ENCODE data around the gene SMC5.
A peak's percentile ranks its signal among the peaks of the same experiment; 100 is the strongest.

The SMC5 gene

DNA sequence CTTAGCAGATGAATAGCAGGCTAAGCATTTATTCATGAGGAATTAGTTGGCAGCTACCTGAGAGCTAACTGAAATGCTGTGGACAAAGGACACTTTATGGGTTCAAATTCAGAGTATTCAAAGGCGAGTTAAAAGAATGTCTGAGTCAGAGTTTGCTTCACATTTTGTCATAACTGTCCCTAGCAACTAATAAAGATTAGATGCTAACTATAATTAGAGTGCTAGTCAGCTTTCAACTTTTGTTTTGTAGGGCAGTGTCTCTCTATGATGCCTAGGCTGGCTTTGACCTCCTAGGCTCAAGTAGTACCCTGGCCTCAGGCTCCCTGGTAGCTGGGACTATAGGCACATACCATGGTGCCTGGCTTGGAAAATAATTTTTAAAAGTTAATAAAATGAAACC is 4.6 kb downstream of the SMC5 start:
- no peak overlapping the region for H3K4me3 ChIP-seq (ENCODE audit: low read length)
- H3K4me1 ChIP-seq (ENCODE audit: control insufficient read depth, insufficient read depth, low read length): peaks cover 29% of the 10 kb centered on the region
- no peaks in the 10 kb centered on the region for H3K27me3 ChIP-seq (replicated peaks; ENCODE audit: control insufficient read depth, insufficient read depth, low read length)
- H3K9ac ChIP-seq (ENCODE audit: low read length): no peak overlapping the region
- H3K9me3 ChIP-seq (ENCODE audit: control insufficient read depth, low read length): no peaks in the 10 kb centered on the region
- peak; percentile 15 for DNase-seq (ENCODE audit: low read depth)
- peaks cover 46% of the 10 kb centered on the region for H3K36me3 ChIP-seq (ENCODE audit: control insufficient read depth, insufficient read depth, low read length, severe bottlenecking)

DNA sequence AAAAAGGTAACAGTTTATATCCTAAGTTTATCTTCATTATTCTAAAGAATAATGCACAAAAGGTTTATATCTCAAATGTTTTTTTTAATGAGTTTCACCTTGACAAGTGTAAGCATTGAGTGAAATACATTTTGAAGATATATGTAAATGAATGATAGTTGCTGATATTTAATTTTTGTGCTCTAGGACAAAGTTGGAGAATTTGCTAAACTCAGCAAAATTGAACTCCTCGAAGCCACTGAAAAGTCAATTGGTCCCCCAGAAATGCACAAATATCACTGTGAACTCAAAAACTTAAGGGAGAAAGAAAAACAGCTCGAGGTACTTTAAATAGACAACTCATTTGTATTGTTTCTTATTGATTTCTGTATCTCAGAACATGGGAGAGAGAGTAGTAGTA is 19.5 kb downstream of the SMC5 start:
- no peaks in the 10 kb centered on the region for H3K27me3 ChIP-seq (replicated peaks; ENCODE audit: control insufficient read depth, insufficient read depth, low read length)
- H3K4me3 ChIP-seq (ENCODE audit: low read length): no peak overlapping the region
- no peaks in the 10 kb centered on the region for H3K9me3 ChIP-seq (ENCODE audit: control insufficient read depth, low read length)
- H3K4me1 ChIP-seq (ENCODE audit: control insufficient read depth, insufficient read depth, low read length): no peaks in the 10 kb centered on the region
- peaks cover 48% of the 10 kb centered on the region for H3K36me3 ChIP-seq (ENCODE audit: control insufficient read depth, insufficient read depth, low read length, severe bottlenecking)
- H3K9ac ChIP-seq (ENCODE audit: low read length): no peak overlapping the region
- no peak for DNase-seq (ENCODE audit: low read depth)

DNA sequence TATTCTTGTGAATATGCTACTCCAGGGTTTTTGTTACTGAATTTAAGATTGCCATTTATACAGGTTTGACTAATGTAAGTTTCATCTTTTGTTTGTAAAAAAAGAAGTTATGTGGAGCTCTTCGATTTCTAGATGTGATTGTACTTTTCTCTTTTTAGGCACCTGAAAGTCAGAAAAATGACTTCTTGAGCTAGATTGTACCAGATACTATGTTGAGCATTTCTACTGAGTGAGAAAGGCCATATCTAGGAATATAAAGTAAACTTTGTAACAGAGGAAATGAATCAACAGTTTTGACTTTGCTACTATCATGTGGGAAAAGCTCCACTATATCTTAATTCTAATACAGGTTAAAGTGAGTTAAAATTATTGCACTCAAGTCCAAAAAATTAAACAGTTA is 25.1 kb downstream of the SMC5 start:
- Histone ChIP-seq H3K9ac (ENCODE audit: low read length) (no peak overlapping the region), H3K9me3 (ENCODE audit: control insufficient read depth, low read length) (no peaks in the 10 kb centered on the region), H3K4me1 (ENCODE audit: control insufficient read depth, insufficient read depth, low read length) (peaks cover 17% of the 10 kb centered on the region), H3K36me3 (ENCODE audit: control insufficient read depth, insufficient read depth, low read length, severe bottlenecking) (peaks cover 68% of the 10 kb centered on the region), H3K4me3 (ENCODE audit: low read length) (no peak overlapping the region), H3K27me3 (replicated peaks; ENCODE audit: control insufficient read depth, insufficient read depth, low read length) (no peaks in the 10 kb centered on the region)
- no peak for DNase-seq (ENCODE audit: low read depth)

DNA sequence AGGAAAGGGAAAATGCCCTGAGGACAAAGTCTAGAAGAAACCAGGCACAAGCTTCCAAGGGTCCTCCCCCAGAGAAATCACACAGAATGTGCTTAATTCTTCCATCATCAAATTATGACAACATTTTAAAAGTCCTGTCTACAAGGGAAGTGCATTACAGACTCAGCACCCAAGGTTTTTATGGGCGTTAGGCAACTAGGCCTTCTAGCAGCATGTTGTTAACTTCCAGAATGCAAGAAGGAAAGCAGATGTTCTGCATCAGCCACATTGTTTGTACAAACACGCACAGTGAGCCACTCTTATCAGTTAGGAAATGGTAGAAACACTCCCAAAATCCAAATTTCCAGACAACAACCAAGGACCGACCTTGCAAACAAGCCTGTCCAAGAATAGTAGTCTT is 26.5 kb downstream of the SMC5 start:
- Histone ChIP-seq H3K9me3 (ENCODE audit: control insufficient read depth, low read length) (no peaks in the 10 kb centered on the region), H3K4me3 (ENCODE audit: low read length) (no peak overlapping the region), H3K27me3 (replicated peaks; ENCODE audit: control insufficient read depth, insufficient read depth, low read length) (no peaks in the 10 kb centered on the region), H3K36me3 (ENCODE audit: control insufficient read depth, insufficient read depth, low read length, severe bottlenecking) (peaks cover 57% of the 10 kb centered on the region), H3K9ac (ENCODE audit: low read length) (no peak overlapping the region), H3K4me1 (ENCODE audit: control insufficient read depth, insufficient read depth, low read length) (peaks cover 17% of the 10 kb centered on the region)
- peak; percentile 72 for DNase-seq (ENCODE audit: low read depth)

DNA sequence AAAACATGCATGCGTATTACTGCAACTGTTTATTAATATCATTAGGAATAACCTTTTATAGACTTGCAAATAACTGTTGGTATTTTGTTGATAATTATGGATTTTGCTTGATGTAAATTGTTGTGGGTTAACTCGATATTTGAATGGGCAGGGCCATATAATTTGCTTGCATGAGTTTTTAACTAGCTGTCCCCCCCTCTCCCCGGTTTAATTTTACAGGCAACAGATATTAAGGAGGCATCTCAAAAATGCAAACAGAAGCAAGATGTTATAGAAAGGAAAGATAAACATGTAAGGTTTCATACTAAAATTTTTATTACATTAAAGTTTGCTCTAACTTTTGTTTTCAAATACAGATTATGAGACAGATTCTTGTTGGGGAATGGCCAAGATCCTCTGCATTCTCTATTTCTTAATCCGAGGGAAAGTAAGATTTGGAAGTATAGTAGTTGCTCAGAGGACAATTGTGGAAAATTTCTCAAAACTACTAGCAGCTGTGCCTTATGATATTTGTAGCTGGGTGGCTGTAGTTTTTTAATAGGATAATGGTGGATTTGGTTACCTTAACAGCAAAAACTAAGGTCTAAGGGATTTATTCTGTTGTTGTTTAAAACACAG is 27.3 kb downstream of the SMC5 start:
- no peaks in the 10 kb centered on the region for H3K27me3 ChIP-seq (replicated peaks; ENCODE audit: control insufficient read depth, insufficient read depth, low read length)
- H3K4me3 ChIP-seq (ENCODE audit: low read length): no peak overlapping the region
- H3K36me3 ChIP-seq (ENCODE audit: control insufficient read depth, insufficient read depth, low read length, severe bottlenecking): peaks cover 56% of the 10 kb centered on the region
- DNase-seq (ENCODE audit: low read depth): peak; percentile 29
- no peak overlapping the region for H3K9ac ChIP-seq (ENCODE audit: low read length)
- H3K9me3 ChIP-seq (ENCODE audit: control insufficient read depth, low read length): no peaks in the 10 kb centered on the region
- H3K4me1 ChIP-seq (ENCODE audit: control insufficient read depth, insufficient read depth, low read length): peaks cover 17% of the 10 kb centered on the region

DNA sequence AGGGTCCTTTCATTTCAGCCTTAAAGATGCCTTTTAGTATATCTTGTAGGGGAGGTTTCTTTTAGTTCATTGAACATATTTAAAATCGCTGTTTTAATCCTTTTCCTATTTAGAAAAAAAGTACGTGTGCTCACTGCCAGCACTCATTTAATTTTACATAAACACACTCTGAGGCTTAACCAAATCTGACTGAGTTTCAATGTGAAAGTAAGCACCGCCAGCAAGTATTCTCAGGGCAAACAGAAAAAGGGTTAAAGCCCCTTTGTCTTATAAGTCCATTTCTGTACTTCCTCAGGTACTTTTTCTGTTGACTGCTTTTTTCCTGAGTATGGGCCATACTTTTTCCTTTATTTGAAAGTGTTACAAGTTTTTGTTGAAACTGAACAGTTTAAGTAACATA is 31.8 kb downstream of the SMC5 start:
- Histone ChIP-seq H3K4me3 (ENCODE audit: low read length) (no peak overlapping the region), H3K9ac (ENCODE audit: low read length) (no peak overlapping the region), H3K4me1 (ENCODE audit: control insufficient read depth, insufficient read depth, low read length) (peaks cover 9% of the 10 kb centered on the region), H3K36me3 (ENCODE audit: control insufficient read depth, insufficient read depth, low read length, severe bottlenecking) (peaks cover 40% of the 10 kb centered on the region), H3K27me3 (replicated peaks; ENCODE audit: control insufficient read depth, insufficient read depth, low read length) (no peaks in the 10 kb centered on the region), H3K9me3 (ENCODE audit: control insufficient read depth, low read length) (peaks cover 14% of the 10 kb centered on the region)
- DNase-seq (ENCODE audit: low read depth): no peak

DNA sequence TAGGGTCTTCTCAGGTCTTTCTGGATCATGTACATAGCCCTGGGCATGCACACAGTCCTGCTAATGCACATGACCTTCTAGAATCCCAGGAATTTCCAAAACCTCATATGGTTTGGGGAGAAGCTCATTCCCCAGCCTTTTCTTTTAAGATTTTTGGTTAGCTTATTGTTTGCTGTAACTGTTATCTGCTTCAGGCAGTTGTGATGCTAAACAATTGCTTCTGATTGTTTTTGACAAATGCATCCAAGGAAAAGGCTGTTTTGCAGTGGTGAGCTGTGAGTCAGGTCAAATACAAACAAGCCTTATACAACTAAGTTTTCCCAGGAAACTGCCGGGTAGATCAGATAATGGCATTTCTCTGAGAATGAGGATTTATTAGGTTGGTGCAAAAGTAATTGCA is 32.7 kb downstream of the SMC5 start:
- peaks cover 14% of the 10 kb centered on the region for H3K9me3 ChIP-seq (ENCODE audit: control insufficient read depth, low read length)

DNA sequence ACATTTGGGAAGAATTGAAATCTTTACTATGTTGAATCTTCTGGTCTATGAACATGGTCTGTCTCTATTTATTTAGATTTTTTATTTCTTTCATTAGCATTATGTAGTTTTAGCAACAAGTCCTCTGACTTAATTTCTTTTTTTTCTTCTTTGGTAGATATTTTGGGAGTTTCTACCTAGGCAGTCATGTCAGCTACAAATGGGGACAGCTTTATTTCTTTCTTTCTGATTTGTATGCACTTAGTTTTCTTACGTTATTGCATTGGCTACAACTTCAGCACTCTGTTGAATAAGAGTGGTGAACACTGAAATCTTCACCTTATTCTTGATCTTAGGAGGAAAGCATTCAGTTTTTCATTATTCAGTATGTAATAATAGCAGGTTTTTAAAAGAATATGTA is 33.5 kb downstream of the SMC5 start:
- no peak for DNase-seq (ENCODE audit: low read depth)
- no peaks in the 10 kb centered on the region for H3K4me1 ChIP-seq (ENCODE audit: control insufficient read depth, insufficient read depth, low read length)
- peaks cover 14% of the 10 kb centered on the region for H3K9me3 ChIP-seq (ENCODE audit: control insufficient read depth, low read length)
- H3K27me3 ChIP-seq (replicated peaks; ENCODE audit: control insufficient read depth, insufficient read depth, low read length): no peaks in the 10 kb centered on the region
- H3K9ac ChIP-seq (ENCODE audit: low read length): no peak overlapping the region
- H3K36me3 ChIP-seq (ENCODE audit: control insufficient read depth, insufficient read depth, low read length, severe bottlenecking): peaks cover 35% of the 10 kb centered on the region
- H3K4me3 ChIP-seq (ENCODE audit: low read length): no peak overlapping the region

More for the DNA sequence above, 32.7 kb downstream of the SMC5 start:
- H3K4me3 ChIP-seq (ENCODE audit: low read length): no peak overlapping the region
- DNase-seq (ENCODE audit: low read depth): no peak
- H3K4me1 ChIP-seq (ENCODE audit: control insufficient read depth, insufficient read depth, low read length): peaks cover 1% of the 10 kb centered on the region
- H3K9ac ChIP-seq (ENCODE audit: low read length): no peak overlapping the region
- H3K27me3 ChIP-seq (replicated peaks; ENCODE audit: control insufficient read depth, insufficient read depth, low read length): no peaks in the 10 kb centered on the region
- H3K36me3 ChIP-seq (ENCODE audit: control insufficient read depth, insufficient read depth, low read length, severe bottlenecking): peaks cover 38% of the 10 kb centered on the region

DNA sequence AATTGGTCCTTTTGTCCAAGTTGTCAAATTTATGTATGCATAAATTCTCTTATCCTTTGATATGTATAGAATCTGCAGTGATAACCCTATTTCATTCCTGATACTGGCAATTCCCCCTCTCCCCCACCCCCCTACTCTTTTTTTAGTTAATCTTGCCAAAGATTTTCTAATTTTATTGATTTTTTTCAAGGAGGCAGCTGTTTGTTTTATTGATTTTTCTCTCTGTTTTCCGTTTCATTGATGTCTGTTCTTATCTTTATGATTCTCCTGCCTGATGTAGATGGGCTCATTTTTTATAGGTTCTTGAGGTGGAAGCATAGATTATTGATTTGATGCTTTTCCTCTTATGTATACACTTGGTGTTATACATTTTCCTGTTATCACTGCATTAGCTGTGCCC is 34.4 kb downstream of the SMC5 start:
- Histone ChIP-seq H3K9ac (ENCODE audit: low read length) (no peak overlapping the region), H3K9me3 (ENCODE audit: control insufficient read depth, low read length) (peaks cover 14% of the 10 kb centered on the region), H3K4me3 (ENCODE audit: low read length) (no peak overlapping the region), H3K27me3 (replicated peaks; ENCODE audit: control insufficient read depth, insufficient read depth, low read length) (no peaks in the 10 kb centered on the region), H3K4me1 (ENCODE audit: control insufficient read depth, insufficient read depth, low read length) (no peaks in the 10 kb centered on the region), H3K36me3 (ENCODE audit: control insufficient read depth, insufficient read depth, low read length, severe bottlenecking) (peaks cover 37% of the 10 kb centered on the region)
- DNase-seq (ENCODE audit: low read depth): no peak

DNA sequence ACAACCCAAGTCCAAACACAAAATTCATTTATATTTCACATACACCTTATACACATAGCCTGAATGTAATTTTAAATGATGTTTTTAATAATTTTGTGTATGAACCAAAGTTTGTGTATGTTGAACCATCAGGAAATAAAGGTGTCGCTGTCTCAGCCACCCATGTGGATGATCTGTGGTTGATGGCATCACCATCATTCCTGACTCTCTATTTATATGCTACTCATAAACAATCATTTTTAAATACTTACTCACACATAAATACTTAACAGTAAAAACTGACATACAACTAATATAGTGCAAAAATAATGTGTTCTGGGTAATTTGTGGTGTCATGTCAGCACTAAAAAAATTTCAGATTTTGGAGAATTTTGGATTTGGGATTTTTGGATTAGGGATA is 38.4 kb downstream of the SMC5 start:
- H3K36me3 ChIP-seq (ENCODE audit: control insufficient read depth, insufficient read depth, low read length, severe bottlenecking): peaks cover 55% of the 10 kb centered on the region
- peaks cover 6% of the 10 kb centered on the region for H3K9me3 ChIP-seq (ENCODE audit: control insufficient read depth, low read length)
- H3K27me3 ChIP-seq (replicated peaks; ENCODE audit: control insufficient read depth, insufficient read depth, low read length): no peaks in the 10 kb centered on the region
- no peaks in the 10 kb centered on the region for H3K4me1 ChIP-seq (ENCODE audit: control insufficient read depth, insufficient read depth, low read length)
- H3K4me3 ChIP-seq (ENCODE audit: low read length): no peak overlapping the region
- H3K9ac ChIP-seq (ENCODE audit: low read length): no peak overlapping the region
- no peak for DNase-seq (ENCODE audit: low read depth)

DNA sequence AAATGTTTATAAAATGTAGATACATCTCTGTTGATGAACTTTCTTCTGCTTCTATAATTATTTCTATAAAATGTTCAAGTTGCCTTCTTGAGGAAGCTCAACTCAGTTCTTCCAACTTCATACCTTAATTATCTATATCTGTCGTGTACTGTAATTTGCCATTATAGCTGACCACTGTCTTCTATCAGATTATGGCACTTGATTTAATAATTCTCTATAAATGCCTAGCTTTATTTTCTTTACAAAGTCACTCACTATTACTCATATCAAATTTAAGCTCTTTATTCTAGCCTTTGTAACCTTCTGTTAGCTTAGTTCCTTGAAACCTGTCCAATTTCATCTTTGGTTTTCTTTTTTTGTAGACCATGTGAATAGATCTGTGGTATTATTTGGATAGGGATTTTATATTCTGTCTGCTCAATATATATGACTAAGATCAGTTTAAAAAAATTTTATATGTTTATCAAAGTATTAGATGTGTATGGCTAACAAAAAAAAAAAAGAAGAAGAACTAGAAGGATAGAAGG is 39.5 kb downstream of the SMC5 start:
- H3K4me1 ChIP-seq (ENCODE audit: control insufficient read depth, insufficient read depth, low read length): no peaks in the 10 kb centered on the region
- H3K27me3 ChIP-seq (replicated peaks; ENCODE audit: control insufficient read depth, insufficient read depth, low read length): no peaks in the 10 kb centered on the region
- H3K4me3 ChIP-seq (ENCODE audit: low read length): no peak overlapping the region
- DNase-seq (ENCODE audit: low read depth): no peak
- H3K9ac ChIP-seq (ENCODE audit: low read length): no peak overlapping the region
- H3K9me3 ChIP-seq (ENCODE audit: control insufficient read depth, low read length): no peaks in the 10 kb centered on the region
- peaks cover 54% of the 10 kb centered on the region for H3K36me3 ChIP-seq (ENCODE audit: control insufficient read depth, insufficient read depth, low read length, severe bottlenecking)

DNA sequence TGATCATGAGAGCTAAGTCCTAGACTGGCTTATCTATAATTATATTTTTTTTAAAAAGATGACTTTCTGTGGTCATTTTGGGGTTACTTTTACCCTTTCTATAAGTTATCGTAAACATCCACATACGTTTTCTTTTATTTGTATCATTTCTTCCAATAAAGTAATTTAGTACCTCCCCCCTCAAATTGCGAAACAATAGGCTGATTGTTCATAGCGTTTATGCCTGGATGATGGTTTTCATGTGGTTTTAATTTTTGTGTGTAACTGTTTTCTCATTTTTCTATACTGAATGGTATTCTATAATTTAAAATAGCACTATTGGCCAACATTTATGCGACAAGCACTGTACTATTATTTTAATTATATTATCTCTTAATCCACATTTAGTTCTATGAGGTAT is 44.5 kb downstream of the SMC5 start:
- H3K27me3 ChIP-seq (replicated peaks; ENCODE audit: control insufficient read depth, insufficient read depth, low read length): no peaks in the 10 kb centered on the region
- H3K36me3 ChIP-seq (ENCODE audit: control insufficient read depth, insufficient read depth, low read length, severe bottlenecking): peaks cover 70% of the 10 kb centered on the region
- H3K4me1 ChIP-seq (ENCODE audit: control insufficient read depth, insufficient read depth, low read length): no peaks in the 10 kb centered on the region
- H3K4me3 ChIP-seq (ENCODE audit: low read length): no peak overlapping the region
- peaks cover 5% of the 10 kb centered on the region for H3K9me3 ChIP-seq (ENCODE audit: control insufficient read depth, low read length)
- peak; percentile 77 for DNase-seq (ENCODE audit: low read depth)
- H3K9ac ChIP-seq (ENCODE audit: low read length): no peak overlapping the region
